ENCODE data around the gene KCTD14. TPM values are rescaled to one million over a fixed set of nuclear protein-coding genes. Genes with fewer than 3 reads are reported as not detected.

The KCTD14 gene
- total and polyA plus RNA-seq, 4 donors = 0.70 to 7.3 (median 6.7) TPM

GRCh38 chr11:78061088-78061920 lies 38.2 kb upstream of the KCTD14 start:
- H3K36me3 ChIP-seq (ENCODE audit: control insufficient read depth in 4 of 4, insufficient read depth in 3 of 4, low read depth in 1 of 4, low read length in 3 of 4) = no peaks in the 10 kb centered on the region
- H3K9ac ChIP-seq (ENCODE audit: low read depth in 1 of 2, low read length in 2 of 2) = peak overlapping the region; percentile 3 to 34
- H3K27ac ChIP-seq (ENCODE audit: low read depth in 1 of 2, low read length in 2 of 2) = peak overlapping the region; percentile 87 to 95
- TF ChIP-seq RAD21 (IDR thresholded peaks at IDR 0.05) (peak; percentile 5 to 52), EGR1 (IDR thresholded peaks at IDR 0.05; ENCODE audit: low read depth in 2 of 2) (peak in 1 of 2 donors; percentile 23), MAX (IDR thresholded peaks at IDR 0.05) (no peak), SP1 (IDR thresholded peaks at IDR 0.05) (peak; percentile 89), HNF4A (conservative IDR thresholded peaks at IDR 0.05) (peak; percentile 73 to 74), JUND (IDR thresholded peaks at IDR 0.05) (no peak), NR2F2 (IDR thresholded peaks at IDR 0.05) (peak; percentile 22), FOXA2 (IDR thresholded peaks at IDR 0.05) (peak; percentile 84), HNF4G (IDR thresholded peaks at IDR 0.05) (peak; percentile 64), FOXA1 (IDR thresholded peaks at IDR 0.05) (peak; percentile 89), GABPA (IDR thresholded peaks at IDR 0.05 in 1 of 2, conservative IDR thresholded peaks at IDR 0.05 in 1 of 2) (no peak), ATF3 (IDR thresholded peaks at IDR 0.05) (peak; percentile 48), RXRA (IDR thresholded peaks at IDR 0.05) (peak; percentile 95 to 98), REST (IDR thresholded peaks at IDR 0.05) (no peak), TAF1 (conservative IDR thresholded peaks at IDR 0.05) (no peak), YY1 (IDR thresholded peaks at IDR 0.05) (peak; percentile 45)
- TF ChIP-seq, protein P1, sequence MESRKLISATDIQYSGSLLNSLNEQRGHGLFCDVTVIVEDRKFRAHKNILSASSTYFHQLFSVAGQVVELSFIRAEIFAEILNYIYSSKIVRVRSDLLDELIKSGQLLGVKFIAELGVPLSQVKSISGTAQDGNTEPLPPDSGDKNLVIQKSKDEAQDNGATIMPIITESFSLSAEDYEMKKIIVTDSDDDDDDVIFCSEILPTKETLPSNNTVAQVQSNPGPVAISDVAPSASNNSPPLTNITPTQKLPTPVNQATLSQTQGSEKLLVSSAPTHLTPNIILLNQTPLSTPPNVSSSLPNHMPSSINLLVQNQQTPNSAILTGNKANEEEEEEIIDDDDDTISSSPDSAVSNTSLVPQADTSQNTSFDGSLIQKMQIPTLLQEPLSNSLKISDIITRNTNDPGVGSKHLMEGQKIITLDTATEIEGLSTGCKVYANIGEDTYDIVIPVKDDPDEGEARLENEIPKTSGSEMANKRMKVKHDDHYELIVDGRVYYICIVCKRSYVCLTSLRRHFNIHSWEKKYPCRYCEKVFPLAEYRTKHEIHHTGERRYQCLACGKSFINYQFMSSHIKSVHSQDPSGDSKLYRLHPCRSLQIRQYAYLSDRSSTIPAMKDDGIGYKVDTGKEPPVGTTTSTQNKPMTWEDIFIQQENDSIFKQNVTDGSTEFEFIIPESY (IDR thresholded peaks at IDR 0.05) = peak; percentile 52
- TF ChIP-seq, protein P2, sequence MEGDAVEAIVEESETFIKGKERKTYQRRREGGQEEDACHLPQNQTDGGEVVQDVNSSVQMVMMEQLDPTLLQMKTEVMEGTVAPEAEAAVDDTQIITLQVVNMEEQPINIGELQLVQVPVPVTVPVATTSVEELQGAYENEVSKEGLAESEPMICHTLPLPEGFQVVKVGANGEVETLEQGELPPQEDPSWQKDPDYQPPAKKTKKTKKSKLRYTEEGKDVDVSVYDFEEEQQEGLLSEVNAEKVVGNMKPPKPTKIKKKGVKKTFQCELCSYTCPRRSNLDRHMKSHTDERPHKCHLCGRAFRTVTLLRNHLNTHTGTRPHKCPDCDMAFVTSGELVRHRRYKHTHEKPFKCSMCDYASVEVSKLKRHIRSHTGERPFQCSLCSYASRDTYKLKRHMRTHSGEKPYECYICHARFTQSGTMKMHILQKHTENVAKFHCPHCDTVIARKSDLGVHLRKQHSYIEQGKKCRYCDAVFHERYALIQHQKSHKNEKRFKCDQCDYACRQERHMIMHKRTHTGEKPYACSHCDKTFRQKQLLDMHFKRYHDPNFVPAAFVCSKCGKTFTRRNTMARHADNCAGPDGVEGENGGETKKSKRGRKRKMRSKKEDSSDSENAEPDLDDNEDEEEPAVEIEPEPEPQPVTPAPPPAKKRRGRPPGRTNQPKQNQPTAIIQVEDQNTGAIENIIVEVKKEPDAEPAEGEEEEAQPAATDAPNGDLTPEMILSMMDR (IDR thresholded peaks at IDR 0.05; ENCODE audit: low read depth, low read length, missing input control) = no peak
- no peaks in the 10 kb centered on the region for H3K9me3 ChIP-seq (ENCODE audit: control insufficient read depth in 4 of 4, low read length in 3 of 4)
- no peaks in the 10 kb centered on the region for H3K27me3 ChIP-seq (ENCODE audit: control insufficient read depth in 4 of 4, insufficient read depth in 4 of 4, low read length in 3 of 4)
- H3K4me1 ChIP-seq (ENCODE audit: control insufficient read depth in 4 of 4, insufficient read depth in 4 of 4, low read length in 3 of 4) = peaks cover 11 to 53% (median 33%) of the 10 kb centered on the region in 4 donors
- 28% methylated on average over 4 of the region's 4 CpGs for WGBS
- DNase-seq (ENCODE audit: low spot score) = peak; percentile 49
- no peak overlapping the region for H3K4me3 ChIP-seq (ENCODE audit: low read depth in 1 of 3, low read length in 3 of 3)

Data from liver (tissue), 9 donors.